Psoas muscle (tissue), 8 donors: ENCODE measurements around the gene PAX8. TPM values are rescaled to one million over a fixed set of nuclear protein-coding genes. Genes with fewer than 3 reads are reported as not detected.
"Not testable (repeated sequence)": the region's sequence is repeated elsewhere in the genome, so short reads cannot be mapped to it uniquely, and the experiment has no call there.

Source experiments
- ATAC-seq, 4 donors: fragments of 200-7000 bp; cut with Tn5 transposase; one replicate each; pipeline ENCODE4 v1.9.1; 2020; ENCODE audit warnings: moderate library complexity in 3 of 4, mild to moderate bottlenecking in 2 of 4
- DNase-seq, 2 donors: peaks; one replicate each; pipeline ENCODE4 v3.0.0-alpha.2; 2020
- H3K27ac ChIP-seq: fragments of 200-600 bp; one replicate; pipeline ENCODE4 v1.8.0; 2022
- H3K27me3 ChIP-seq, 3 donors: fragments of 200-600 bp in 1 of 3; one replicate each; pipeline versions ENCODE4 v1.6.1 to v1.8.0; 2013 to 2022; ENCODE audit warnings: low read length in 2 of 3, mild to moderate bottlenecking in 2 of 3, moderate library complexity in 1 of 3; ENCODE audit not compliant: insufficient read depth in 3 of 3
- H3K36me3 ChIP-seq, 2 donors: fragments of 200-600 bp in 1 of 2; one replicate each; pipeline versions ENCODE4 v1.6.1 to v1.8.0; 2013 to 2022; ENCODE audit warnings: low read depth in 1 of 2, mild to moderate bottlenecking in 1 of 2, moderate library complexity in 1 of 2; ENCODE audit not compliant: insufficient read depth in 1 of 2
- H3K4me1 ChIP-seq: fragments of 200-600 bp; one replicate; pipeline ENCODE4 v1.8.0; 2022
- H3K4me3 ChIP-seq: fragments of 200-600 bp; one replicate; pipeline ENCODE4 v1.8.0; 2022; ENCODE audit warnings: mild to moderate bottlenecking
- H3K9me3 ChIP-seq: fragments of 200-600 bp; one replicate; pipeline ENCODE4 v1.8.0; 2022
- WGBS, 3 donors: extraction: QIAGEN DNeasy Blood & Tissue Kit; methylation state at CpG; one replicate each; pipeline versions ENCODE4 v1.1.6 to v1.1.7; 2013; 5-methylcytosine and 5-hydroxymethylcytosine counted together
- intact Hi-C, 2 donors: fragments of 100-400 bp; cut with DNase I; formaldehyde crosslinking; loops; one replicate each; pipeline versions ENCODE4 v1.11.0 to v1.14.2; 2022
- polyA plus RNA-seq, 3 donors: library from polyadenylated mRNA; stranded (reverse); fragments of 200-250 nt; gene quantifications; one replicate each; pipeline ENCODE4 v1.2.3, GENCODE V29; 2013
- total RNA-seq, 4 donors: library from RNA; stranded (reverse); fragmentation: NEBNext Ultra II Directional in 2 of 4; extraction: Animal tissue kit (Norgen Biotek cat#: 25700) in 2 of 4; gene quantifications; one replicate each; pipeline versions ENCODE4 v1.2.1 to v1.2.4, GENCODE V29; 2021 to 2023
- TF ChIP-seq, protein P1 (sequence below): fragments of 200-600 bp; IDR thresholded peaks from one replicate; pipeline ENCODE4 v1.8.0; 2022; ENCODE audit warnings: antibody characterized with exemption
- donor health status: healthy with polysubstance abuse.
- donor health status: DM: no; HTN: no; CAD: no; lungs with moderate emphysema.
- donor health status: Bipolar disorder and iron deficiency.
- donor health status: healthy.
- donor health status: DM: yes; HTN: yes; CAD: no.
- donor health status: DM: no; HTN: no; CAD: no.
- donor health status: DM: no; HTN: no; CAD: no.
- donor health status: DM: yes; HTN: yes; CAD: no.

The PAX8 gene
- total and polyA plus RNA-seq, 7 donors, result 0.12 to 3.1 (median 0.35) TPM; not detected in 1

DNA sequence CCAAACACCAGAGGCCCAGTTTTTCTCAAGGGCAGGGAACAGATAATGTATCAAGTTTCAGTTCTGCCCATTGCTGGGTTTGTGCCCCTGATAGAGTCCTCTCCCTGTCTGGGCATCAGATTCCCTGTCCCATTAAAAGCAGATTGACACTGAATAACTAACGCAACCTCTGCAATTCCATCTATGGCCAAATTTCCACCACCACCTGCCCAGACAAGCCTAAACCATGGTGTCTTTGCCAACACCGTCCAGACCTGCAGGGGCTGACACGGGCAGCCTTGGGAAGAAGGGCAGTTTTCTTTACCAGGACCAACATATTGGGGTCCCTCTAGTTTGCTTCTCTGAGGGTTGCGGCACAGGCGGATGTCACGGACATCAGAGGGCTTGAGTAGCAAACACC lies 26.4 kb upstream of the PAX8 start:
- no peak overlapping the region for H3K4me3 ChIP-seq
- no peaks in the 10 kb centered on the region for H3K9me3 ChIP-seq
- TF ChIP-seq, protein P1, sequence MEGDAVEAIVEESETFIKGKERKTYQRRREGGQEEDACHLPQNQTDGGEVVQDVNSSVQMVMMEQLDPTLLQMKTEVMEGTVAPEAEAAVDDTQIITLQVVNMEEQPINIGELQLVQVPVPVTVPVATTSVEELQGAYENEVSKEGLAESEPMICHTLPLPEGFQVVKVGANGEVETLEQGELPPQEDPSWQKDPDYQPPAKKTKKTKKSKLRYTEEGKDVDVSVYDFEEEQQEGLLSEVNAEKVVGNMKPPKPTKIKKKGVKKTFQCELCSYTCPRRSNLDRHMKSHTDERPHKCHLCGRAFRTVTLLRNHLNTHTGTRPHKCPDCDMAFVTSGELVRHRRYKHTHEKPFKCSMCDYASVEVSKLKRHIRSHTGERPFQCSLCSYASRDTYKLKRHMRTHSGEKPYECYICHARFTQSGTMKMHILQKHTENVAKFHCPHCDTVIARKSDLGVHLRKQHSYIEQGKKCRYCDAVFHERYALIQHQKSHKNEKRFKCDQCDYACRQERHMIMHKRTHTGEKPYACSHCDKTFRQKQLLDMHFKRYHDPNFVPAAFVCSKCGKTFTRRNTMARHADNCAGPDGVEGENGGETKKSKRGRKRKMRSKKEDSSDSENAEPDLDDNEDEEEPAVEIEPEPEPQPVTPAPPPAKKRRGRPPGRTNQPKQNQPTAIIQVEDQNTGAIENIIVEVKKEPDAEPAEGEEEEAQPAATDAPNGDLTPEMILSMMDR, result no peak
- H3K4me1 ChIP-seq, result no peaks in the 10 kb centered on the region
- H3K27ac ChIP-seq, result no peak overlapping the region
- no peaks in the 10 kb centered on the region for H3K27me3 ChIP-seq
- intact Hi-C loops, result no loop called here
- peak in 2 of 4 donors; percentile 18 to 34 for ATAC-seq
- DNase-seq, result no peak
- H3K36me3 ChIP-seq, result no peaks in the 10 kb centered on the region
- WGBS, 3 donors, result 63 to 79% (median 66%) methylated on average over 6 of the region's 6 CpGs

DNA sequence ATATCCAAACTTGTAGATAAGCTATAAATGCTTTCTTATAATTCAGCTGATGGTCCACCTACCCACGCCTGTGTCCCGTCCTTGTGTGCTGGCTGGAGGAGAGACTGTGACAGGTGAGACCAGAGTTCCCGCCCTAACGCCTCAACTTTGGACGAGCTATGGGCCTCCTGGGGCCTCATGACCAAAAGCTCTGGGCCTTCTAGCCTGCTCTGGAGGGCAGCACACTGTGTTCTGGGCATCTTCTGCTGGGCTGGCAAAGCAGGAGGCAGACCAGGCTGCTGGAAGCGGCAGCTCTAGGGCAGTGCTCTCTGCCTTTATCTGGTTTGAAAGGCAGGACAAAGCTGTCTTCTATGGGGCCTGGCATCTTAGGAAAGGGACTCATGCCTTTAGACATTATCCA lies 26.0 kb upstream of the PAX8 start:
- Histone ChIP-seq H3K9me3 (no peaks in the 10 kb centered on the region), H3K27me3 (no peaks in the 10 kb centered on the region), H3K27ac (no peak overlapping the region), H3K4me3 (no peak overlapping the region), H3K4me1 (no peaks in the 10 kb centered on the region), H3K36me3 (no peaks in the 10 kb centered on the region)
- ATAC-seq, result peak in 2 of 4 donors; percentile 67 to 69
- TF ChIP-seq, protein P1, result no peak
- no peak for DNase-seq
- WGBS, 3 donors, result 37 to 78% (median 43%) methylated on average over 6 of the region's 6 CpGs
- intact Hi-C loops, result no loop called here

DNA sequence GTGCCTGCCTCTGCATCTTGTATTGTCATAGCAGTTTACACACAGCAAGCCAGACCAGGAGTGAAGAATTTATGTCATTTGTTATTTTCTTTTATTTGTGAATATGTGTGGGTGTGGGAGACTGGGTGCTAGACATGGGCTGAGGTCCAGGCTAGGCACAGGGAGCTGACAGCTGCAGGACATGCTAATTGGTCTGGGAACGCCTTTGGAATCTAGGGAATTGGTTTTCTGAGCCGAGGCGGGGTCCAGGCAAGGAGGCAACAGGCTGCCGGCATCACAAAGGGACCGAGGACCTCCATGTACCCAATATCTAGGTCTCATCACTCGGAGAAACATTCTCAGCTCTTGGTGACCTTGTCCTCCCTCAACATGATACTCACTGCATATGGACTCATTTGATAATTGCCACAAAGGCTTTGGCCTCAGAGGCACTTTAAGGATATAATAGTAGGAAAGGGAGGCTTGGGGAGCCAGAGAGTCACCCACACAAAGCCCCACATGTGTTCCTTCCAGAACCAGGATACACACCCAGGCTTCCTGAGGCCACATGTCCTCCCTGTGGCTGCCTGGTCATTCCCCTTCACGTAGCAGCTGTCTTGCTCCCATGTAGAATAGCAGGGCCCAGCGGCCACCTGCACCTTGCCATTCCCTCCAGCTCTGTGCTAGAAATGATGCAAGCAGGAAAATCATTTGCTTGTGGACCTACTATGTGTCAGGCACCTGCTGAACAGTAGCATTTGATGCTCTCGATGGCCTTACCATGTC lies 23.7 kb upstream of the PAX8 start:
- DNase-seq, H3K9me3 ChIP-seq, H3K36me3 ChIP-seq, H3K27me3 ChIP-seq, H3K4me3 ChIP-seq, H3K4me1 ChIP-seq, intact Hi-C loops, H3K27ac ChIP-seq, ATAC-seq: not testable (repeated sequence)
- 46 to 70% (median 69%) methylated on average over 9 of the region's 9 CpGs for WGBS, 3 donors

DNA sequence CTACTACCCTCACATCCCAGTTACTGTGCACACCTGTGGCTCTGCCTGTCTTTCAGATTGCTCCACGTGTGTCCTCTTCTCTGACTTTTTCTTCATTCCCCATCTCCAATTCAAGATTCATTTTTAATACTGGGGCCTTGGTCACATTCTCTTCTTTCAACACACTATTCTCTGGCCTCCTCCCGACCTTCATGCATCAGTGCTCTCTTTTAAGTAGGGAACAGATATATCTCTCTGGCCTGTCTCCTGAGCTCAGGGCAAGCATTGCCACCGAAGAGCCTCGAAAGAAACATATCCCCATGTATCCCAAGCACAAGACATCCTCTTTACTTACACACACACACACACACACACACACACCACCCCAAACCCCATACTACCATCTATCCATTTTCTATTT lies 21.6 kb upstream of the PAX8 start:
- intact Hi-C loops, result no loop called here
- no peaks in the 10 kb centered on the region for H3K4me1 ChIP-seq
- H3K4me3 ChIP-seq, result no peak overlapping the region
- H3K27me3 ChIP-seq, result no peaks in the 10 kb centered on the region
- ATAC-seq, result no peak
- no peaks in the 10 kb centered on the region for H3K36me3 ChIP-seq
- 87 to 96% (median 92%) methylated on average over 4 of the region's 4 CpGs for WGBS, 3 donors
- DNase-seq, result no peak
- TF ChIP-seq, protein P1, result no peak
- no peak overlapping the region for H3K27ac ChIP-seq
- no peaks in the 10 kb centered on the region for H3K9me3 ChIP-seq

DNA sequence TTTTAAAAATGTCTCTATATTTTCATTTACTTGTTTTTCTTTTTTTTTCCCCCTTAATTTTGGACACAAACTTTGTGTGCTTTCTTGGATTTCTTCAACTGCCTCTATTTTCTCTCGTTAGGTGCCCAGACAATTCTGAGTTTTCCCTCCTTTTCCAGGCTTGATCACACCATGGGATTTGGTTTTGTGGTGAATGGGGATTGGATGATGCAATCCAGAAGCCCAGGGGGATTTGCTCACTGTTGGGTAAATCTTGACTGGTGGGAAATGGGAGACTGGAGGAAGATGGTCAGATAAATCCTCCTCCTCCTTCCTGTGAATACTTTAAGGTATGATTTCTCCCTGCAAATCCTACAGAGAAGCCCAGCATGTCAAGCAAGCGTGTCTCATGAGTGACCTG lies 19.5 kb upstream of the PAX8 start:
- no peak for DNase-seq
- intact Hi-C loops, result no loop called here
- Histone ChIP-seq H3K9me3 (no peaks in the 10 kb centered on the region), H3K4me1 (no peaks in the 10 kb centered on the region), H3K36me3 (no peaks in the 10 kb centered on the region), H3K27ac (no peak overlapping the region), H3K27me3 (no peaks in the 10 kb centered on the region), H3K4me3 (no peak overlapping the region)
- no peak for ATAC-seq
- 89 to 95% (median 92%) methylated on average over 2 of the region's 2 CpGs for WGBS, 3 donors
- TF ChIP-seq, protein P1, result no peak

DNA sequence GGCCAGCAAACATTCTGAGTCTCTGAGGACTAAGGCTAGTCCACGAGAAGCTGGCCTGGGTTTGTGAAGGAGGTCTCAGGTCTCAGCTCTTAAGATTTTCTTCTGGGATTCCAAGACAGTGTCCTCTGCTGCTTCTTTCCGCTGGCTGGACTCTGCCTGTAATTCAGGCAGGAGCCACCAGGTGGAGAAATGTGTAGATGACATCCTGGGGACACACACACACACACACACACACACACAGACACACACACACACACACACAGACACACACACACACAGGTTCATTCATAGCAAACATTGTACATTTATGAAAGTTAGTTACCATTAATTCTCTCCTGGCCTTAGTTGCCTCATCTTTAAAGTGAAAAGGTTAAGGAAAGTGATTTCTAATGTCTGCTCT lies 18.9 kb upstream of the PAX8 start:
- intact Hi-C loops, ATAC-seq, H3K27me3 ChIP-seq, DNase-seq, H3K4me1 ChIP-seq, H3K9me3 ChIP-seq, H3K36me3 ChIP-seq, H3K27ac ChIP-seq, H3K4me3 ChIP-seq: not testable (repeated sequence)
- WGBS, 3 donors, result 24 to 59% (median 25%) methylated on average over 2 of the region's 2 CpGs
